ENCODE data around the gene IL32.
"Not testable (repeated sequence)": the region's sequence is repeated elsewhere in the genome, so short reads cannot be mapped to it uniquely, and the experiment has no call there.

IL32 gene

GRCh38 chr16:3051494-3051893 is 13.9 kb upstream of the IL32 start:
- no peak for DNase-seq (ENCODE audit: low read depth, low spot score)

- DNase-seq (ENCODE audit: low read depth, low spot score), result not testable (repeated sequence)
These were observed 12.7 kb upstream of the IL32 start for GRCh38 chr16:3052571-3053329.

- DNase-seq (ENCODE audit: low read depth, low spot score), result not testable (repeated sequence)
These were observed 12.1 kb upstream of the IL32 start for GRCh38 chr16:3053330-3053710.

- DNase-seq (ENCODE audit: low read depth, low spot score), result no peak
These were observed 10.3 kb upstream of the IL32 start for GRCh38 chr16:3054965-3055733.

GRCh38 chr16:3055734-3056115 is 9.7 kb upstream of the IL32 start:
- not testable (repeated sequence) for DNase-seq (ENCODE audit: low read depth, low spot score)

- no peak for DNase-seq (ENCODE audit: low read depth, low spot score)
These were observed 8.9 kb upstream of the IL32 start for GRCh38 chr16:3056336-3057180.

- DNase-seq (ENCODE audit: low read depth, low spot score), result no peak
These were observed 8.0 kb upstream of the IL32 start for GRCh38 chr16:3057181-3058138.

- peak; percentile 58 for DNase-seq (ENCODE audit: low read depth, low spot score)
These were observed 7.1 kb upstream of the IL32 start for GRCh38 chr16:3058139-3059030.

- peak; percentile 96 for DNase-seq (ENCODE audit: low read depth, low spot score)
These were observed 6.3 kb upstream of the IL32 start for GRCh38 chr16:3059041-3059722.

- no peak for DNase-seq (ENCODE audit: low read depth, low spot score)
These were observed 5.7 kb upstream of the IL32 start for GRCh38 chr16:3059723-3060242.

- DNase-seq (ENCODE audit: low read depth, low spot score), result no peak
These were observed 4.9 kb upstream of the IL32 start for GRCh38 chr16:3060339-3061127.

GRCh38 chr16:3062553-3062952 is 2.9 kb upstream of the IL32 start:
- no peak for DNase-seq (ENCODE audit: low read depth, low spot score)

- no peak for DNase-seq (ENCODE audit: low read depth, low spot score)
These were observed 1.6 kb upstream of the IL32 start for GRCh38 chr16:3063625-3064386.

GRCh38 chr16:3065742-3066439 is 451 bp downstream of the IL32 start:
- DNase-seq (ENCODE audit: low read depth, low spot score), result no peak

GRCh38 chr16:3066440-3066748 is 954 bp downstream of the IL32 start:
- DNase-seq (ENCODE audit: low read depth, low spot score), result no peak

GRCh38 chr16:3068487-3068886 is 3.0 kb downstream of the IL32 start:
- no peak for DNase-seq (ENCODE audit: low read depth, low spot score)

- not testable (repeated sequence) for DNase-seq (ENCODE audit: low read depth, low spot score)
These were observed 3.7 kb downstream of the IL32 start for GRCh38 chr16:3069146-3069545.
